B cell (primary cell): Measurements from ENCODE around the gene GPR25. TPM values are rescaled to one million over a fixed set of nuclear protein-coding genes. Genes with fewer than 3 reads are reported as not detected.

Experiments
- ATAC-seq: fragments of 200-7000 bp; cut with Tn5 transposase; one replicate; pipeline ENCODE4 v1.10.0; 2021; ENCODE audit warnings: low read depth, mild to moderate bottlenecking, moderate number of reproducible peaks, moderate library complexity
- CTCF ChIA-PET: fragments of 350-600 bp; sonication (Branson Sonifier 250); formaldehyde crosslinking; loops from one replicate; lab custom pipeline; 2021; ENCODE audit warnings: antibody characterized with exemption, inconsistent platforms; lab: Charles Lee
- POLR2A ChIA-PET: fragments of 350-600 bp; sonication (Branson Sonifier 250); formaldehyde crosslinking; loops from one replicate; lab custom pipeline; 2021; ENCODE audit warnings: antibody characterized with exemption; lab: Charles Lee
- DNase-seq: peaks from one replicate; pipeline ENCODE4 v3.0.0; 2013
- H2AFZ ChIP-seq: 2 replicates; pipeline ENCODE4 v1.6.1; 2012; ENCODE audit warnings: mild to moderate bottlenecking, low read depth, low read length; ENCODE audit not compliant: insufficient read depth, poor library complexity, severe bottlenecking
- H3K27ac ChIP-seq, 2 donors: 1 replicate in 1 of 2; 2 replicates in 1 of 2; pipeline ENCODE4 v1.5.1; 2012 to 2013; ENCODE audit warnings: low read length in 2 of 2, mild to moderate bottlenecking in 2 of 2, moderate library complexity in 1 of 2
- H3K27me3 ChIP-seq, 4 experiments: fragments of 200-600 bp in 1 of 4; sonication (generic) in 1 of 4; replicated peaks in 1 of 4; 1 replicate in 2 of 4; 2 replicates in 2 of 4; pipeline versions ENCODE4 v1.6.1 to v1.7.0; 2013 to 2016; ENCODE audit warnings: low read length in 3 of 4, mild to moderate bottlenecking in 2 of 4, mixed read lengths in 1 of 4, moderate library complexity in 1 of 4; ENCODE audit not compliant: insufficient read depth in 4 of 4, control insufficient read depth in 3 of 4; ENCODE audit errors: control extremely low read depth in 1 of 4
- H3K36me3 ChIP-seq, 2 experiments: replicated peaks in 1 of 2; 1 replicate in 1 of 2; 2 replicates in 1 of 2; pipeline versions ENCODE4 v1.6.1 to v1.7.1; 2013; ENCODE audit warnings: low read length in 1 of 2; ENCODE audit not compliant: insufficient read depth in 2 of 2, control insufficient read depth in 1 of 2; ENCODE audit errors: control extremely low read depth in 1 of 2, extremely low read depth in 1 of 2
- H3K4me1 ChIP-seq, 2 donors: fragments of 200-600 bp in 1 of 2; sonication (generic) in 1 of 2; 1 replicate in 1 of 2; 2 replicates in 1 of 2; pipeline versions ENCODE4 v1.5.1 to v1.6.1; 2013 to 2017; ENCODE audit warnings: low read length in 2 of 2; ENCODE audit not compliant: control insufficient read depth in 2 of 2, insufficient read depth in 2 of 2
- H3K4me2 ChIP-seq: replicated peaks from 2 replicates; pipeline ENCODE3; 2012; ENCODE audit warnings: mild to moderate bottlenecking, low read depth, low read length; ENCODE audit not compliant: poor library complexity, severe bottlenecking
- H3K4me3 ChIP-seq, 5 experiments: fragments of 200-600 bp in 1 of 5; sonication (generic) in 1 of 5; 1 replicate in 3 of 5; 2 replicates in 2 of 5; pipeline versions ENCODE4 v1.5.1 to v1.7.0; 2011 to 2016; ENCODE audit warnings: low read length in 4 of 5, mild to moderate bottlenecking in 4 of 5, low read depth in 2 of 5, control low read depth in 1 of 5, moderate library complexity in 1 of 5; ENCODE audit not compliant: insufficient read depth in 1 of 5; ENCODE audit errors: control extremely low read depth in 1 of 5, extremely low read depth in 1 of 5
- H3K79me2 ChIP-seq: fragments of 200-600 bp; sonication (generic); one replicate; pipeline ENCODE4 v1.6.0; 2016; ENCODE audit warnings: low read length; ENCODE audit not compliant: control insufficient read depth, insufficient read depth
- H3K9ac ChIP-seq: fragments of 200-600 bp; sonication (generic); 2 replicates; pipeline ENCODE4 v1.6.1; 2017; ENCODE audit warnings: mild to moderate bottlenecking, low read length, moderate library complexity
- H3K9me3 ChIP-seq, 3 donors: one replicate each; pipeline versions ENCODE4 v1.6.1 to v1.7.1; 2013; ENCODE audit warnings: low read length in 2 of 3; ENCODE audit not compliant: control insufficient read depth in 2 of 3, insufficient read depth in 1 of 3; ENCODE audit errors: control extremely low read depth in 1 of 3
- H4K20me1 ChIP-seq: 2 replicates; pipeline ENCODE4 v1.6.0; 2012; ENCODE audit warnings: mild to moderate bottlenecking, low read length; ENCODE audit not compliant: insufficient read depth, control insufficient read depth, poor library complexity, severe bottlenecking
- H3K27ac Mint-ChIP-seq: one replicate; pipeline ENCODE4 v1.8.0; 2021; ENCODE audit warnings: mixed read lengths
- H3K27me3 Mint-ChIP-seq: one replicate; pipeline ENCODE4 v1.8.0; 2021; ENCODE audit warnings: mixed read lengths
- H3K4me1 Mint-ChIP-seq: one replicate; pipeline ENCODE4 v1.8.0; 2021; ENCODE audit warnings: mixed read lengths
- H3K4me3 Mint-ChIP-seq: one replicate; pipeline ENCODE4 v1.8.0; 2021; ENCODE audit warnings: mixed read lengths
- H3K9me3 Mint-ChIP-seq: one replicate; pipeline ENCODE4 v1.8.0; 2022; ENCODE audit warnings: mixed read lengths; ENCODE audit not compliant: insufficient read depth
- EZH2 ChIP-seq: IDR thresholded peaks from 2 replicates; pipeline ENCODE4 v1.6.1; 2012; ENCODE audit warnings: borderline replicate concordance, low read depth, mild to moderate bottlenecking, moderate library complexity, low read length; ENCODE audit not compliant: insufficient read depth, poor library complexity, severe bottlenecking
- WGBS: methylation state at CpG from one replicate; pipeline ENCODE4 v1.1.5; 2013; ENCODE audit warnings: missing lambda C conversion rate; ENCODE audit not compliant: insufficient coverage; 5-methylcytosine and 5-hydroxymethylcytosine counted together
- intact Hi-C: fragments of 100-400 bp; cut with micrococcal nuclease; formaldehyde crosslinking; loops from one replicate; pipeline ENCODE4 v1.10.0; 2022
- polyA plus RNA-seq: library from polyadenylated mRNA; depleted of rRNA; stranded (reverse); fragments of >200 nt; gene quantifications from 2 replicates; pipeline ENCODE4 v1.2.3, GENCODE V29; 2012
- total RNA-seq, 2 donors: library from RNA; stranded (reverse); fragments of 120-200 nt in 1 of 2; gene quantifications; 1 replicate in 1 of 2; 2 replicates in 1 of 2; pipeline versions ENCODE4 v1.2.3 to v1.2.4, GENCODE V29; 2013 to 2022
- TF ChIP-seq, protein P1 (sequence below): fragments of 200-600 bp; IDR thresholded peaks from one replicate; pipeline ENCODE4 v1.8.0; 2022; ENCODE audit warnings: antibody characterized with exemption, mild to moderate bottlenecking

Gene GPR25
- total and polyA plus RNA-seq, 2 donors (not counting 1 experiment from before 2014, with no cell fraction given) = 1.8 to 3.1 TPM

- Histone ChIP-seq H3K27me3 (peaks cover 0 to 25% (median 4%) of the 10 kb centered on the region in 4 experiments), H4K20me1 (no peaks in the 10 kb centered on the region), H3K79me2 (no peaks in the 10 kb centered on the region), H3K27ac (peak overlapping the region in 1 of 2 donors; percentile 7), H3K9me3 (no peaks in the 10 kb centered on the region), H3K36me3 (no peaks in the 10 kb centered on the region), H3K4me3 (peak overlapping the region in 4 of 5 experiments; percentile 8 to 44 (median 31)), H3K4me1 (peaks cover 32 to 56% of the 10 kb centered on the region in 2 donors), H3K4me2 (peak overlapping the region; percentile 71), H3K9ac (peak overlapping the region; percentile 51), H2AFZ (peak overlapping the region; percentile 74)
- H3K27me3 Mint-ChIP-seq = peaks cover 18% of the 10 kb centered on the region
- intact Hi-C loops = no loop called here
- H3K4me1 Mint-ChIP-seq = peaks cover 49% of the 10 kb centered on the region
- H3K9me3 Mint-ChIP-seq = no peaks in the 10 kb centered on the region
- CTCF ChIA-PET = interaction anchor here (0.7 to 1.8 kb wide), 2 partner anchors 11 to 14 kb away, joined by 4 to 8 read pairs; no protein-coding TSS in a partner anchor
- peak overlapping the region; percentile 89 for H3K27ac Mint-ChIP-seq
- WGBS = 16% methylated on average over 66 of the region's 66 CpGs
- ATAC-seq = peak; percentile 49
- peak; percentile 68 for DNase-seq
- peak overlapping the region; percentile 86 for H3K4me3 Mint-ChIP-seq
- POLR2A ChIA-PET = interaction anchor here (0.5 to 1.0 kb wide), 3 partner anchors 11 to 202 kb away, joined by 3 to 4 read pairs (median 3); no protein-coding TSS in a partner anchor
- TF ChIP-seq, protein P1, sequence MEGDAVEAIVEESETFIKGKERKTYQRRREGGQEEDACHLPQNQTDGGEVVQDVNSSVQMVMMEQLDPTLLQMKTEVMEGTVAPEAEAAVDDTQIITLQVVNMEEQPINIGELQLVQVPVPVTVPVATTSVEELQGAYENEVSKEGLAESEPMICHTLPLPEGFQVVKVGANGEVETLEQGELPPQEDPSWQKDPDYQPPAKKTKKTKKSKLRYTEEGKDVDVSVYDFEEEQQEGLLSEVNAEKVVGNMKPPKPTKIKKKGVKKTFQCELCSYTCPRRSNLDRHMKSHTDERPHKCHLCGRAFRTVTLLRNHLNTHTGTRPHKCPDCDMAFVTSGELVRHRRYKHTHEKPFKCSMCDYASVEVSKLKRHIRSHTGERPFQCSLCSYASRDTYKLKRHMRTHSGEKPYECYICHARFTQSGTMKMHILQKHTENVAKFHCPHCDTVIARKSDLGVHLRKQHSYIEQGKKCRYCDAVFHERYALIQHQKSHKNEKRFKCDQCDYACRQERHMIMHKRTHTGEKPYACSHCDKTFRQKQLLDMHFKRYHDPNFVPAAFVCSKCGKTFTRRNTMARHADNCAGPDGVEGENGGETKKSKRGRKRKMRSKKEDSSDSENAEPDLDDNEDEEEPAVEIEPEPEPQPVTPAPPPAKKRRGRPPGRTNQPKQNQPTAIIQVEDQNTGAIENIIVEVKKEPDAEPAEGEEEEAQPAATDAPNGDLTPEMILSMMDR = no peak
- TF ChIP-seq EZH2 = no peak
Observed at GRCh38 chr1:200873671-200874397, 1.1 kb downstream of the GPR25 start.

DNA sequence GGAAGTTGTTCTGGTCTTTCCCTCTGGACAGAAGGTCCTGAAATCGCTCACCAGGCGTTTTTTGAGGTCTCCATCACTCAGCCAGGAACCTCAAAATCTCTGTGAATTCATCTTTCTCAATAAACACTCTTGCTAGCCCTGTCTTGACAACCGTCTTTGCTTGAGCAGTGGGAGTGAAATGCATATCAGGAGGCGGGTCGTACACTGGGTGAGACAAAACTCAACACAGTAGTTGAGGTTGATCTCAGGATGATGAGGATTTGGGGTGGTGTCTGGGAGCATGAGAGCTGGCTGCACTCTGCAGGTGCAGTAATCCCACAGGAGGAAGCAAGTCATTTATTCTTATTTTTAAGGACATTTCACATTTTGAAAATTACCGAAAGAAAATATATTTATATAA is 1.9 kb downstream of the GPR25 start:
- Histone ChIP-seq H3K9ac (no peak overlapping the region), H3K9me3 (no peaks in the 10 kb centered on the region), H3K4me2 (peak overlapping the region; percentile 71), H3K36me3 (no peaks in the 10 kb centered on the region), H4K20me1 (no peaks in the 10 kb centered on the region), H3K4me3 (no peak overlapping the region), H3K27me3 (peaks cover 0 to 25% (median 4%) of the 10 kb centered on the region in 4 experiments), H3K4me1 (peaks cover 32 to 49% of the 10 kb centered on the region in 2 donors), H2AFZ (peak overlapping the region; percentile 74), H3K27ac (no peak overlapping the region), H3K79me2 (no peaks in the 10 kb centered on the region)
- no peak for TF ChIP-seq EZH2
- TF ChIP-seq, protein P1 = no peak
- H3K27ac Mint-ChIP-seq = peak overlapping the region; percentile 50
- no peaks in the 10 kb centered on the region for H3K9me3 Mint-ChIP-seq
- POLR2A ChIA-PET = no interaction called here
- intact Hi-C loops = no loop called here
- DNase-seq (no peak), ATAC-seq (no peak)
- peaks cover 44% of the 10 kb centered on the region for H3K4me1 Mint-ChIP-seq
- CTCF ChIA-PET = interaction anchor here (1.8 kb wide), 1 partner anchor 13 kb away, joined by 8 read pairs; no protein-coding TSS in a partner anchor
- H3K27me3 Mint-ChIP-seq = peaks cover 18% of the 10 kb centered on the region
- H3K4me3 Mint-ChIP-seq = peak overlapping the region; percentile 86
- 84% methylated on average over 4 of the region's 6 CpGs for WGBS
